NCI-H1436 treated with DMSO at 0.1 percent for 48 hours (cell line): ENCODE results near the gene NUP214.
"Not testable (repeated sequence)": the region's sequence is repeated elsewhere in the genome, so short reads cannot be mapped to it uniquely, and the experiment has no call there.

Experiments used
- DNase-seq: peaks from one replicate; lab custom pipeline; 2025; lab: John Stamatoyannopoulos, UW

Gene NUP214

GRCh38 chr9:131197160-131197911, 72.0 kb downstream of the NUP214 start:
- DNase-seq, result no peak

- no peak for DNase-seq
Observed at GRCh38 chr9:131198041-131198715, 72.8 kb downstream of the NUP214 start.

- no peak for DNase-seq
Observed at GRCh38 chr9:131201856-131202255, 76.5 kb downstream of the NUP214 start.

- no peak for DNase-seq
Observed at GRCh38 chr9:131203431-131204218, 78.2 kb downstream of the NUP214 start.

- no peak for DNase-seq
Observed at GRCh38 chr9:131204285-131204684, 78.9 kb downstream of the NUP214 start.

GRCh38 chr9:131206495-131206894, 81.1 kb downstream of the NUP214 start:
- DNase-seq, result no peak

- DNase-seq, result not testable (repeated sequence)
Observed at GRCh38 chr9:131211920-131212319, 86.5 kb downstream of the NUP214 start.

- DNase-seq, result no peak
Observed at GRCh38 chr9:131214286-131214856, 89.0 kb downstream of the NUP214 start.

- no peak for DNase-seq
Observed at GRCh38 chr9:131214876-131215275, 89.5 kb downstream of the NUP214 start.

- no peak for DNase-seq
Observed at GRCh38 chr9:131216806-131217205, 91.4 kb downstream of the NUP214 start.

- DNase-seq, result no peak
Observed at GRCh38 chr9:131217331-131218031, 92.1 kb downstream of the NUP214 start.

GRCh38 chr9:131218370-131218769, 93.0 kb downstream of the NUP214 start:
- no peak for DNase-seq

GRCh38 chr9:131220485-131220884, 95.1 kb downstream of the NUP214 start:
- no peak for DNase-seq

- no peak for DNase-seq
Observed at GRCh38 chr9:131222460-131222859, 97.1 kb downstream of the NUP214 start.

- DNase-seq, result no peak
Observed at GRCh38 chr9:131226226-131226625, 100.8 kb downstream of the NUP214 start.

- no peak for DNase-seq
Observed at GRCh38 chr9:131227112-131227958, 101.9 kb downstream of the NUP214 start.

- DNase-seq, result no peak
Observed at GRCh38 chr9:131227959-131228460, 102.6 kb downstream of the NUP214 start.

GRCh38 chr9:131228988-131229387, 103.6 kb downstream of the NUP214 start:
- no peak for DNase-seq

- no peak for DNase-seq
Observed at GRCh38 chr9:131233556-131233955, 108.2 kb downstream of the NUP214 start.

GRCh38 chr9:131233995-131234394, 108.6 kb downstream of the NUP214 start:
- no peak for DNase-seq
